ENCODE results near the gene RNF14. TPM values are rescaled to one million over a fixed set of nuclear protein-coding genes. Genes with fewer than 3 reads are reported as not detected.

The RNF14 gene
- total RNA-seq, 1 experiment from 2014 or later: 37.5 TPM

DNA sequence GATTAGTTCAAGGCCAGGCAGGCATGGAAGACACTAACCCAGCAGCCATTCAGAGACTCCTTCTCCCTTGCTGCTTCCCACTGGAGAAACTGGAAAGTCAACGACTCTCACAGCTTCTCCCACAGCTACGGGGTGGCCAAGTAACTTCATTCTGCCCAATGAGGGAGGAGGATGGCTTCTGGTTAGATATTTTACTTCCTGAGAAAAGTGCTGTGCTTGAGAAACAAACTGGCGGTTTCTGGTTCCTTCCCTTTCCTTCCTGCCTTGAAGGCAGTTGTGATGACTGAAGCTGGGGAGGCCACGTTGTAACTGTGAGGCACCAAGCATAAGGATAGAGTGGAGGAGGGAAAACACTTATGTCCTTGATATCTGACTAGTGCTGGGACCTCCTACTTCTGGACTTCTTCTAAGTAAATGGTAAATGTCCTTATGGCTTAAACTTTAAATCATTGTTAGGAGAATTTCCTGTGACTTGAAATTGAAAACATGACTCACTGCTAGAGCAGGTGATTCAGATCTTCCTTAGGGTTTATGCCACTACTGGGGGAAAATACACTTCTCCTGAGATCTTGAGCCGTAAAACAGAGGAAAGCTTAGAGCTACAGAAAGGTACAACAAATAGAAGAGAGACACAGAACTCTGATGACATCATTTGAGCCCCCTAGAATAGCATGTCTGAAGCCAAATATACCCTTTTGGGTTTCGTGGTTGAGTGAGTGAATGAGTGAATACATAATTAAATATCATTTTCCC, 47.1 kb downstream of the RNF14 start:
- peaks cover 13 to 45% of the 10 kb centered on the region in 2 experiments for H3K4me1 ChIP-seq (ENCODE audit: control insufficient read depth in 1 of 2, insufficient read depth in 2 of 2, low read length in 2 of 2)
- BruUV-seq (replicated peaks): no TSS peak
- peaks cover 4% of the 10 kb centered on the region; the same call in 1 of the 2 replicates for H3K79me2 ChIP-seq (ENCODE audit: insufficient read depth, low read length)
- no peaks in the 10 kb centered on the region for H4K20me1 ChIP-seq (ENCODE audit: insufficient read depth)
- intact Hi-C loops (cut with micrococcal nuclease): loop anchor here (1.0 kb wide), 1 partner anchor 128 kb away; no protein-coding TSS in a partner anchor
- no peaks in the 10 kb centered on the region for H3K9me3 ChIP-seq (ENCODE audit: control insufficient read depth in 1 of 2, insufficient read depth in 1 of 2, low read depth in 1 of 2, low read length in 2 of 2)
- ChIA-PET RAD21 (ENCODE audit: low non-redundant PET in 1 of 2, low total read pairs in 2 of 2, uncharacterized antibody in 2 of 2, unreplicated experiment in 2 of 2) (interaction anchor here in 1 of 2 experiments (1.0 kb wide), 1 partner anchor 128 kb away, joined by 3 read pairs; no protein-coding TSS in a partner anchor), CTCF (interaction anchor here (0.6 to 2.8 kb wide), 7 partner anchors 9 to 1996 kb away, joined by 3 to 18 read pairs (median 3); no protein-coding TSS in a partner anchor), POLR2A (interaction anchor here (1.1 kb wide), 1 partner anchor 9 kb away, joined by 5 read pairs; no protein-coding TSS in a partner anchor)
- ATAC-seq (no peak), DNase-seq (ENCODE audit: low read depth, low spot score) (no peak)
- H3K9ac ChIP-seq (ENCODE audit: low read length): peak overlapping the region; percentile 2; the same call in 1 of the 2 replicates
- H3K27ac ChIP-seq (ENCODE audit: low read depth, low read length): no peak overlapping the region
- H3K27me3 ChIP-seq (ENCODE audit: insufficient read depth, low read length): no peaks in the 10 kb centered on the region
- H3K4me3 ChIP-seq (replicated peaks in 1 of 2; ENCODE audit: low read depth in 1 of 2, low read length in 2 of 2): no peak overlapping the region
- no peaks in the 10 kb centered on the region for H3K36me3 ChIP-seq (ENCODE audit: control insufficient read depth in 1 of 2, insufficient read depth in 2 of 2, low read length in 2 of 2)
- H3K4me2 ChIP-seq (ENCODE audit: low read length): peak overlapping the region; percentile 50
- TF ChIP-seq SP1 (IDR thresholded peaks at IDR 0.05; ENCODE audit: low read depth): peak; percentile 74
- 0 out of 2 replicates have a peak, but pooled peaks have one; percentile 9 for TF ChIP-seq MAX (IDR thresholded peaks at IDR 0.05)
- peak; percentile 75; the same call in 1 of the 2 replicates for TF ChIP-seq CBX3 (IDR thresholded peaks at IDR 0.05; ENCODE audit: low read depth)
- peak; percentile 94 for TF ChIP-seq FOSL1 (IDR thresholded peaks at IDR 0.05; ENCODE audit: low read depth)
- TF ChIP-seq REST (IDR thresholded peaks at IDR 0.05; ENCODE audit: low read depth): no peak
- TF ChIP-seq POLR2AphosphoS5 (IDR thresholded peaks at IDR 0.05; ENCODE audit: low read depth, low read length): no peak
- TF ChIP-seq SIN3A (IDR thresholded peaks at IDR 0.05; ENCODE audit: low read depth): no peak
- no peak for TF ChIP-seq TCF7L2 (IDR thresholded peaks at IDR 0.05; ENCODE audit: borderline replicate concordance, extremely low read depth, insufficient read depth, insufficient read length)
- no peak for TF ChIP-seq ZFX (IDR thresholded peaks at IDR 0.05)
- peak; percentile 39; the same call in 1 of the 2 replicates for TF ChIP-seq CEBPB (IDR thresholded peaks at IDR 0.05; ENCODE audit: low read depth)
- TF ChIP-seq, protein P1, sequence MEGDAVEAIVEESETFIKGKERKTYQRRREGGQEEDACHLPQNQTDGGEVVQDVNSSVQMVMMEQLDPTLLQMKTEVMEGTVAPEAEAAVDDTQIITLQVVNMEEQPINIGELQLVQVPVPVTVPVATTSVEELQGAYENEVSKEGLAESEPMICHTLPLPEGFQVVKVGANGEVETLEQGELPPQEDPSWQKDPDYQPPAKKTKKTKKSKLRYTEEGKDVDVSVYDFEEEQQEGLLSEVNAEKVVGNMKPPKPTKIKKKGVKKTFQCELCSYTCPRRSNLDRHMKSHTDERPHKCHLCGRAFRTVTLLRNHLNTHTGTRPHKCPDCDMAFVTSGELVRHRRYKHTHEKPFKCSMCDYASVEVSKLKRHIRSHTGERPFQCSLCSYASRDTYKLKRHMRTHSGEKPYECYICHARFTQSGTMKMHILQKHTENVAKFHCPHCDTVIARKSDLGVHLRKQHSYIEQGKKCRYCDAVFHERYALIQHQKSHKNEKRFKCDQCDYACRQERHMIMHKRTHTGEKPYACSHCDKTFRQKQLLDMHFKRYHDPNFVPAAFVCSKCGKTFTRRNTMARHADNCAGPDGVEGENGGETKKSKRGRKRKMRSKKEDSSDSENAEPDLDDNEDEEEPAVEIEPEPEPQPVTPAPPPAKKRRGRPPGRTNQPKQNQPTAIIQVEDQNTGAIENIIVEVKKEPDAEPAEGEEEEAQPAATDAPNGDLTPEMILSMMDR (IDR thresholded peaks at IDR 0.05 in 2 of 3, conservative IDR thresholded peaks at IDR 0.05 in 1 of 3; ENCODE audit: borderline replicate concordance in 1 of 3, insufficient read depth in 1 of 3, low read depth in 2 of 3, low read length in 2 of 3): no peak
- TF ChIP-seq, protein P2, sequence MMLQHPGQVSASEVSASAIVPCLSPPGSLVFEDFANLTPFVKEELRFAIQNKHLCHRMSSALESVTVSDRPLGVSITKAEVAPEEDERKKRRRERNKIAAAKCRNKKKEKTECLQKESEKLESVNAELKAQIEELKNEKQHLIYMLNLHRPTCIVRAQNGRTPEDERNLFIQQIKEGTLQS (IDR thresholded peaks at IDR 0.05): no peak
- peak; percentile 87 for TF ChIP-seq JUND (IDR thresholded peaks at IDR 0.05)
- peak overlapping the region; percentile 7 for H2AFZ ChIP-seq (ENCODE audit: low read depth, low read length, poor library complexity, severe bottlenecking)
- H3K9me2 ChIP-seq (ENCODE audit: insufficient read depth): no peaks in the 10 kb centered on the region

Data from HCT116 (cell line).